Fibroblast of villous mesenchyme (primary cell): ENCODE data around the gene ZFYVE28. TPM values are rescaled to one million over a fixed set of nuclear protein-coding genes. Genes with fewer than 3 reads are reported as not detected.
"Not testable (repeated sequence)": the region's sequence is repeated elsewhere in the genome, so short reads cannot be mapped to it uniquely, and the experiment has no call there.

Experiments used
- DNase-seq: peaks from one replicate; pipeline ENCODE4 v3.0.0-alpha.2; 2010; ENCODE audit warnings: low read depth
- H3K4me3 ChIP-seq: 2 replicates; pipeline ENCODE4 v1.5.1; 2011; ENCODE audit warnings: low read depth, mild to moderate bottlenecking, low read length
- total RNA-seq: library from RNA; depleted of rRNA; stranded (reverse); fragments of >200 nt; gene quantifications from 2 replicates; pipeline ENCODE4 v1.2.3, GENCODE V29; 2012
- TF ChIP-seq, protein P1 (sequence below): IDR thresholded peaks from 2 replicates; pipeline ENCODE4 v1.5.1; 2012; ENCODE audit warnings: low read depth, mild to moderate bottlenecking, low read length; ENCODE audit not compliant: insufficient read depth

ZFYVE28 gene
- total RNA-seq, 1 donor, result 12.1 TPM

DNA sequence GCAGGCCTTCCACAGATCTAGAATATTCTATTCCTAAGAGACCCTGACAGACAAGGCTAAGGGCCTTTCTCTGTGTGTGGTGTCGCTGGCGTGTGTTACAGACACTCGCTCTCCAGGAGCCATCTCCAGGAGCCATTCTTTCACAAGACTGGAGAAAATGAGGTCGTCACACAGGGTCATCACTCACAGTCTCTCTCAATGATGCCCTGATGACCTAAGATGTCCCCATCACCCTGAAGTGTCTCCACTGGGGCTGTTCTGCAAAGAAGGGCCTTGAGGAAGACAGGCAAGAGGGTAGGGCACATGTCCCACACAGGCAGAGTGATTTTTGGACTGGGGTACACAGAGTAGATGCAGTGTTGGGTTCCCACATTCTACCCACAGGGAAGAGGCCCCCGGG, 34.7 kb downstream of the ZFYVE28 start:
- no peak overlapping the region for H3K4me3 ChIP-seq
- TF ChIP-seq, protein P1, sequence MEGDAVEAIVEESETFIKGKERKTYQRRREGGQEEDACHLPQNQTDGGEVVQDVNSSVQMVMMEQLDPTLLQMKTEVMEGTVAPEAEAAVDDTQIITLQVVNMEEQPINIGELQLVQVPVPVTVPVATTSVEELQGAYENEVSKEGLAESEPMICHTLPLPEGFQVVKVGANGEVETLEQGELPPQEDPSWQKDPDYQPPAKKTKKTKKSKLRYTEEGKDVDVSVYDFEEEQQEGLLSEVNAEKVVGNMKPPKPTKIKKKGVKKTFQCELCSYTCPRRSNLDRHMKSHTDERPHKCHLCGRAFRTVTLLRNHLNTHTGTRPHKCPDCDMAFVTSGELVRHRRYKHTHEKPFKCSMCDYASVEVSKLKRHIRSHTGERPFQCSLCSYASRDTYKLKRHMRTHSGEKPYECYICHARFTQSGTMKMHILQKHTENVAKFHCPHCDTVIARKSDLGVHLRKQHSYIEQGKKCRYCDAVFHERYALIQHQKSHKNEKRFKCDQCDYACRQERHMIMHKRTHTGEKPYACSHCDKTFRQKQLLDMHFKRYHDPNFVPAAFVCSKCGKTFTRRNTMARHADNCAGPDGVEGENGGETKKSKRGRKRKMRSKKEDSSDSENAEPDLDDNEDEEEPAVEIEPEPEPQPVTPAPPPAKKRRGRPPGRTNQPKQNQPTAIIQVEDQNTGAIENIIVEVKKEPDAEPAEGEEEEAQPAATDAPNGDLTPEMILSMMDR, result no peak
- DNase-seq, result no peak

DNA sequence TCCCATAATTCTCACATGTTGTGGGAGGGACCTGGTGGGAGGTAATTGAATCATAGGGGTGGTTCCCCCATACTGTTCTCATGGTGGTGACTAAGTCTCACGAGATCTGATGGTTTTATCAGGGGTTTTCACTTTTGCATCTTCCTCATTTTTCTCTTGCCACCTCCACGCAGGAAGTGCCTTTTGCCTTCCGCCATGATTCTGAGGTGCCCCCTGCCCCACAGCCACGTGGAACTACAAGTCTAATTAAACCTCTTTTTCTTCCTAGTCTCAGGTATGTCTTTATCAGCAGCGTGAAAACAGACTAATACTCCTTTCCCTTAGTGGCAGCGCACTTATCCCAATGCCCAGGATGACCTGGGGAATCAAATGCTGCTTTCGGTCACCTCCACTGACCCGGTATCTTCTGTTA, 35.2 kb downstream of the ZFYVE28 start:
- DNase-seq, result not testable (repeated sequence)

DNA sequence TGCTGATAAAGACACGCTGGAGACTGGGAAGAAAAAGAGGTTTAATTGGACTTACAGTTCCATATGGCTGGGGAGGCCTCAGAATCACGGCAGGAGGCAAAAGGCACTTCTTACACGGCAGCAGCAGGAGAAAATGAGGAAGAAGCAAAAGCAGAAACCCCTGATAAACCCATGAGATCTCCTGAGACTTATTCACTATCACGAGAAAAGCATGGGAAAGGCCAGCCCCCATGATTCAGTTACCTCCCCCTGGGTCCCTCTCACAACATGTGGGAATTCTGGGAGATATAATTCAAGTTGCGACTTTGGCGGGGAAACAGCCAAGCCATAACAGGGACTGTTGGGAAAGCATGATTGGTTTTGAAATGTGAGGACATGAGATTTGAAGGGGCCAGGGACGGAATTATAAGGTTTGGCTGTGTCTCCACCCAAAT, 35.7 kb downstream of the ZFYVE28 start:
- not testable (repeated sequence) for DNase-seq, H3K4me3 ChIP-seq

More for the DNA sequence above, 35.2 kb downstream of the ZFYVE28 start:
- H3K4me3 ChIP-seq, result not testable (repeated sequence)

DNA sequence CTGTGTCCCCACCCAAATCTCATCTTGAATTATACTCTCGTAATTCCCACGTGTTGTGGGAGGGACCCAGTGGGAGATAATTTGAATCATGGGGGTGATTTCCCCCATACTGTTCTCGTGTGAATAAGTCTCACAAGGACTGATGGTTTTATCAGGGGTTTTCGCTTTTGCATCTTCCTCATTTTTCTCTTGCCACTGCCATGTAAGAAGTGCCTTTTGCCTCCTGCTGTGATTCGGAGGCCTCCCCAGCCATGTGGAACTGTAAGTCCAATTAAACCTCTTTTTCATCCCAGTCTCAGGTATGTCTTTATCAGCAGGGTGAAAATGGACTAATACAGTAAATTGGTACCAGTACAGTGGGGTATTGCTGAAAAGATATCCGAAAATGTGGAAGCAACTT, 37.9 kb downstream of the ZFYVE28 start:
- not testable (repeated sequence) for H3K4me3 ChIP-seq, DNase-seq

DNA sequence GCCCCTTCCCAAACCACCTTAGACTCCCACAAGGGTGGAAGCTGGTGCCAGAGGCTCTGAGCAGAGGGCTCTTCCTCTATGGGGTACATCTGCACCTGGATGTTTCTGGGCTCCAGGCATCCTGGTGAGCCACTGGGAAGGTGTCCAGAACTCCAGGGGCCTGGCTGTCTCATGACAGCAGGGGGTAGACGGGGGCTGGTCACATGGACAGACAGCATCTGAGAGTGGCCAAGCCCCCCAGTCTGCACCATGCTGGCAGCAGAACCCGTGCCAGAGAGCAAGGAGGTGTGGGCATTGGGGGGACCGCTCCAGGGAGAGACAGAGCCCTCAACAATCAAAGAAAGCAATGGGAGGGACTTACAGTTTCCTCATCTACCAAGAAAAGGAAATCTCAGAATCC, 39.5 kb downstream of the ZFYVE28 start:
- no peak for DNase-seq
- TF ChIP-seq, protein P1, result no peak
- no peak overlapping the region for H3K4me3 ChIP-seq

DNA sequence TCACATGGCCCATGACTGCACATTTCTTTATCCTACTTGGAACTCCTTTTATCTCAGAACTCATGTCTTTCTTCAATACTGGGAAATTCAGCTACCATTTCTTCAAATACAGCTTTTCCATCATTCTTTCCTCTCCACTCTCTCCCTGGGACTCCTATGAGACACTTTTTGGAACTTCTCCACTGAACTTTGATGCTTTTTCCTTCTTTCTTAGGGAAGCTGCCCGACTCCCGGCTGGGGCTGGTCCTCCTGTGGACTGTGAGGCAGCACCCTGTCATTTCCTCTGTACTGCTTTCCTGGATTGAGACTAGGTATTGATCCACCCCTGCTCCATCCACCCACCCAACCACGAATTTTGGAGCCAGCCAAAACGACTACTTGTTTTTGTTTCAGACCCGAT, 40.0 kb downstream of the ZFYVE28 start:
- TF ChIP-seq, protein P1, result no peak
- no peak overlapping the region for H3K4me3 ChIP-seq
- no peak for DNase-seq

DNA sequence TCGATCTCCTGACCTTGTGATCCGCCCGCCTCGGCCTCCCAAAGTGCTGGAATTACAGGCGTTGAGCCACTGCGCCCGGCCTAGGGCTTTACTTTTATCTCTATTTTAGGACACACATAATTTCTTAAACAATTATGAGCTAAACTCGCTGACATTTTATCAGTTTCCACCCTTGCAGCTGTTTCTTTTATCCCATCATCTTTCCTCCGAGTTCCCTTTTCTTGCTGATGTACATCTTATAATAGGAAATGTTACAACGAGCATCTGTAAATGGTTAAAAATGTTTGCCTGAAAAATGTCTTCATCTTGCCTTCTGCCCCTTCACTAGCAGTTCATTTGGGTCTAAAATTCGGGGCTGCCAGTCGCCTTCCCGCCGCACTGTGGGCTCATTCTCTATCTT, 41.2 kb downstream of the ZFYVE28 start:
- H3K4me3 ChIP-seq, result no peak overlapping the region
- DNase-seq, result no peak
- TF ChIP-seq, protein P1, result no peak

DNA sequence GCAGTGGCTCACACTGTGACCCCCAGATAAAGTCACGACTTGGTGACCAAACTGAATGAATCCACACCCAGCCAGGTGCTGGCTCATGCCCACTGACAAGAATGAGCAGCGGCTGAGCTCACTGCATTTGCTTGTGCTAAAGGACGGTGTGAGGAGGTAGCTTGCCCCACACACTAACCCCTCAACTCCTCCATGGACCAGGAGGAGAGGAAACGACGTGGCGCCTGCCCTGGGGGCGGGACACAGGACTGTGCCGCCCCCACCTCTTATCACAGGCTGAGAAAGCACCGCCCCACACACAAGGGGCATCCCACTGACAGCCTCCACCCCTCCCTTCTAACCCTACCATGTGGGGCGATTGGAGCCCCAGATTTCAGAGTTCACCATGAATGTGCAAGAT, 43.0 kb downstream of the ZFYVE28 start:
- TF ChIP-seq, protein P1, result no peak
- H3K4me3 ChIP-seq, result no peak overlapping the region
- no peak for DNase-seq

DNA sequence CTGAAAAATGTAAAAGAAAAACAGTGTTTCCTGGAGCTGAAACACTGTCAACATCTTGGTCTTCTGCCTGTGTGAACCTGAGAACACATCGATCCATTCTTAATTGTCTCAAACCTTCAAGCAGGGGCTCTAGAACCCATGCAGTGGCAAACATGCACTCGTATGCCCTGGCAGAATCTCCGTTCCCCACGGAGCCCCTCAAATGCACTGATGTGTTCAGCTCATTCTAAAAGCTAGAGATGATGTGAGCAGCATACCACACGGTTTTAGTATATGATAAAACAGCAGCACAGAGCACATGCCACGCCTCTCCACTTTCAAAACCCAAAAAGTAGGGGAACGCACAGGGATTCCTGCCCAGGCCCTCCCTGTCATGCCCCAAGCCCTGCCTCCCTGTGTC, 44.9 kb downstream of the ZFYVE28 start:
- TF ChIP-seq, protein P1, result no peak
- no peak for DNase-seq
- H3K4me3 ChIP-seq, result no peak overlapping the region
